ENCODE results near the gene P2RX3. TPM values are rescaled to one million over a fixed set of nuclear protein-coding genes. Genes with fewer than 3 reads are reported as not detected.

Gene P2RX3
- total RNA-seq, 4 donors from 2014 or later = not detected

DNA sequence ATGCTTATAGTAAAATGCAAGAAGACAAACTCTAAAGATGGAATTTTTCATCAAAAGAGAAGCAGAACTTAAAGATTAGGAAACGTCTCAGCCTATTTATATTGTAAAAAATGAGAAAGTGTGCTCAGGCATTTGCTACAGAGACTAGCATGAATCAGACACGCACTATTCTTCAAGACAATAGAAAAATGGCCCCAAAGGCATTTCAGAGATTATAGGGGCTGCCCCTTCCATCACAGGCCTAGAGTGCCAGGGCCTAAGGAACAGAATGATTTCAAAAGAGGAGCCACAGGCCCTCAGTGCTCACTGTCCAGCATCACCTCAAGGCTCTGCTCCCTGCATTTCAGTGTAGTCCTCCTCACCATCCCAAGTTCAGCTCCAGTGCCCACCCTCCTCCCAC lies 40.9 kb upstream of the P2RX3 start:
- peaks cover 0 to 39% (median 21%) of the 10 kb centered on the region in 4 donors for H3K36me3 ChIP-seq
- 73 to 86% methylated on average over 1 to 2 of the region's 2 CpGs for WGBS, 2 donors (ENCODE audit: low coverage in 1 of 2)
- DNase-seq = no peak
- peaks cover 0 to 18% (median 8%) of the 10 kb centered on the region in 4 donors for H3K4me1 ChIP-seq
- H3K27me3 ChIP-seq = no peaks in the 10 kb centered on the region
- peaks cover 8 to 14% of the 10 kb centered on the region in 2 donors for H3K9me3 ChIP-seq
- no peak for TF ChIP-seq POLR2AphosphoS5 (IDR thresholded peaks at IDR 0.05)
- no peak for TF ChIP-seq POLR2A (IDR thresholded peaks at IDR 0.05)
- no peak for TF ChIP-seq EP300 (IDR thresholded peaks at IDR 0.05; ENCODE audit: low read depth)
- TF ChIP-seq, protein P1, sequence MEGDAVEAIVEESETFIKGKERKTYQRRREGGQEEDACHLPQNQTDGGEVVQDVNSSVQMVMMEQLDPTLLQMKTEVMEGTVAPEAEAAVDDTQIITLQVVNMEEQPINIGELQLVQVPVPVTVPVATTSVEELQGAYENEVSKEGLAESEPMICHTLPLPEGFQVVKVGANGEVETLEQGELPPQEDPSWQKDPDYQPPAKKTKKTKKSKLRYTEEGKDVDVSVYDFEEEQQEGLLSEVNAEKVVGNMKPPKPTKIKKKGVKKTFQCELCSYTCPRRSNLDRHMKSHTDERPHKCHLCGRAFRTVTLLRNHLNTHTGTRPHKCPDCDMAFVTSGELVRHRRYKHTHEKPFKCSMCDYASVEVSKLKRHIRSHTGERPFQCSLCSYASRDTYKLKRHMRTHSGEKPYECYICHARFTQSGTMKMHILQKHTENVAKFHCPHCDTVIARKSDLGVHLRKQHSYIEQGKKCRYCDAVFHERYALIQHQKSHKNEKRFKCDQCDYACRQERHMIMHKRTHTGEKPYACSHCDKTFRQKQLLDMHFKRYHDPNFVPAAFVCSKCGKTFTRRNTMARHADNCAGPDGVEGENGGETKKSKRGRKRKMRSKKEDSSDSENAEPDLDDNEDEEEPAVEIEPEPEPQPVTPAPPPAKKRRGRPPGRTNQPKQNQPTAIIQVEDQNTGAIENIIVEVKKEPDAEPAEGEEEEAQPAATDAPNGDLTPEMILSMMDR (IDR thresholded peaks at IDR 0.05) = no peak
- intact Hi-C loops (cut with DNase I; ENCODE audit: low total_unique reads) (no loop called here), in situ Hi-C loops (cut with MboI; ENCODE audit: low pct_ligation_motif_present in 1 of 4, low pct_unique_long_range_greater_than_20kb in 1 of 4, low sequenced_read_pairs in 3 of 4) (no loop called here)
- no peak overlapping the region for H3K4me3 ChIP-seq
- no peak overlapping the region for H3K27ac ChIP-seq

GRCh38 chr11:57299150-57299737 lies 38.9 kb upstream of the P2RX3 start:
- Histone ChIP-seq H3K9me3 (peaks cover 8 to 14% of the 10 kb centered on the region in 2 donors), H3K27me3 (no peaks in the 10 kb centered on the region), H3K27ac (no peak overlapping the region), H3K36me3 (peaks cover 0 to 49% (median 26%) of the 10 kb centered on the region in 4 donors), H3K4me3 (no peak overlapping the region), H3K4me1 (peaks cover 1 to 14% (median 10%) of the 10 kb centered on the region in 4 donors)
- WGBS, 2 donors (ENCODE audit: low coverage in 1 of 2) = 86 to 97% methylated on average over 1 to 5 of the region's 5 CpGs
- TF ChIP-seq EP300 (IDR thresholded peaks at IDR 0.05; ENCODE audit: low read depth) = no peak
- TF ChIP-seq, protein P1 (IDR thresholded peaks at IDR 0.05) = no peak
- no peak for TF ChIP-seq POLR2A (IDR thresholded peaks at IDR 0.05)
- TF ChIP-seq POLR2AphosphoS5 (IDR thresholded peaks at IDR 0.05) = no peak
- intact Hi-C loops (cut with DNase I; ENCODE audit: low total_unique reads) (no loop called here), in situ Hi-C loops (cut with MboI; ENCODE audit: low pct_ligation_motif_present in 1 of 4, low pct_unique_long_range_greater_than_20kb in 1 of 4, low sequenced_read_pairs in 3 of 4) (no loop called here)
- DNase-seq = no peak

GRCh38 chr11:57300785-57301184 lies 37.4 kb upstream of the P2RX3 start:
- Histone ChIP-seq H3K36me3 (peaks cover 0 to 49% (median 26%) of the 10 kb centered on the region in 4 donors), H3K4me3 (no peak overlapping the region), H3K27ac (no peak overlapping the region), H3K27me3 (no peaks in the 10 kb centered on the region), H3K9me3 (peaks cover 8 to 14% of the 10 kb centered on the region in 2 donors), H3K4me1 (peaks cover 4 to 20% (median 10%) of the 10 kb centered on the region in 4 donors)
- no peak for DNase-seq
- intact Hi-C loops (cut with DNase I; ENCODE audit: low total_unique reads) = no loop called here
- WGBS, 2 donors (ENCODE audit: low coverage in 1 of 2) = 98 to 100% methylated on average over 3 to 10 of the region's 10 CpGs
- in situ Hi-C loops (cut with MboI; ENCODE audit: low pct_ligation_motif_present in 1 of 4, low pct_unique_long_range_greater_than_20kb in 1 of 4, low sequenced_read_pairs in 3 of 4) = no loop called here
- TF ChIP-seq EP300 (IDR thresholded peaks at IDR 0.05; ENCODE audit: low read depth) = no peak
- TF ChIP-seq, protein P1 (IDR thresholded peaks at IDR 0.05) = no peak
- no peak for TF ChIP-seq POLR2A (IDR thresholded peaks at IDR 0.05)
- TF ChIP-seq POLR2AphosphoS5 (IDR thresholded peaks at IDR 0.05) = no peak

DNA sequence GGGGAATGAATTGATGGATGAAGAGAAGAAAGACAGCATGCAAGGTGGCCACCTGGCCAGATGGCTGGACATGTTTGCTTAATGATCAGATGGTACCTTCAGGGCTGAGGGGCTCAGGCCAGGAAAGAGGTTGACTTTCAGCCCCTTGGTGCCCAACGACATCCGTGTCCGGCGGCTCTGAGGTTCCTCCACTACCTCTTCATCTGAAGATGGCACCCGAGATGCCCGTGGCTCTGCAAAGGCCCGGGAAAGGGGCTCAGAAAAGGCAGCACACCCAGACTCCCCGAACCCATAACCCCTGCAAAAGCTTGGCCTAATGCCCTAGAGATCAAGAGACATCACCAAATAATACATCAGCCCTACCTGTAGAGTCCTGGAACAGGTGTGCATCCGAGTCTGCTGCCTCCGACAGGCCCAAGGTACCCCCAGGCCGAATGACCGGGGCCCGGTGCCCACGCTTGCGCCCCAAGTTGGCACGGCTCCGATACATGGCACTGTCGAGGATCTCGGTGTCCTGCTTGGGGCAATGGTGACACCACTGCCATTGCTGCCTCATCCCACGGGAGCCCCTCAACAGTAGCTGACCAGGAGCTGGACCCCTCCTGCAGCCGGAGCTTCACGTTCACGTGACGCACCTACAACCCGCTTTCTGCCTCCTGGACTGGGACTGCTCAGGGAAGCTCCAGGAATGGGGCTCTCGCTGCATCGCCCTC lies 36.3 kb upstream of the P2RX3 start:
- intact Hi-C loops (cut with DNase I; ENCODE audit: low total_unique reads) (no loop called here), in situ Hi-C loops (cut with MboI; ENCODE audit: low pct_ligation_motif_present in 1 of 4, low pct_unique_long_range_greater_than_20kb in 1 of 4, low sequenced_read_pairs in 3 of 4) (no loop called here)
- no peaks in the 10 kb centered on the region for H3K27me3 ChIP-seq
- TF ChIP-seq POLR2A (IDR thresholded peaks at IDR 0.05) (no peak), EP300 (IDR thresholded peaks at IDR 0.05; ENCODE audit: low read depth) (no peak), POLR2AphosphoS5 (IDR thresholded peaks at IDR 0.05) (no peak)
- TF ChIP-seq, protein P1 (IDR thresholded peaks at IDR 0.05) = no peak
- no peak overlapping the region for H3K4me3 ChIP-seq
- peaks cover 0 to 49% (median 26%) of the 10 kb centered on the region in 4 donors for H3K36me3 ChIP-seq
- peaks cover 8 to 14% of the 10 kb centered on the region in 2 donors for H3K9me3 ChIP-seq
- no peak overlapping the region for H3K27ac ChIP-seq
- H3K4me1 ChIP-seq = peaks cover 4 to 30% (median 11%) of the 10 kb centered on the region in 4 donors
- no peak for DNase-seq
- WGBS, 2 donors (ENCODE audit: low coverage in 1 of 2) = 97% methylated on average over 26 of the region's 27 CpGs; no CpG with 5 or more reads in 1 of the 2 donors

Measured in transverse colon (tissue), 4 donors.